OCI-LY1 (cell line): ENCODE results near the gene CST8.

Source experiments
- EZH2 ChIP-seq: fragments of 200-600 bp; sonication (generic), shearing (Covaris generic); IDR thresholded peaks from 2 replicates; pipeline ENCODE4 v1.8.0; 2017; ENCODE audit warnings: borderline replicate concordance, mixed run types, mild to moderate bottlenecking, antibody characterized with exemption, low read length, moderate library complexity, mixed read lengths
- TF ChIP-seq, protein P1 (sequence below): fragments of 200-600 bp; sonication (generic), shearing (Covaris generic); IDR thresholded peaks from 2 replicates; pipeline ENCODE4 v1.5.1; 2017; ENCODE audit warnings: mild to moderate bottlenecking, antibody characterized with exemption, low read length, moderate library complexity, mixed read lengths

GRCh38 chr20:23542801-23543200 is 51.9 kb downstream of the CST8 start:
- TF ChIP-seq, protein P1, sequence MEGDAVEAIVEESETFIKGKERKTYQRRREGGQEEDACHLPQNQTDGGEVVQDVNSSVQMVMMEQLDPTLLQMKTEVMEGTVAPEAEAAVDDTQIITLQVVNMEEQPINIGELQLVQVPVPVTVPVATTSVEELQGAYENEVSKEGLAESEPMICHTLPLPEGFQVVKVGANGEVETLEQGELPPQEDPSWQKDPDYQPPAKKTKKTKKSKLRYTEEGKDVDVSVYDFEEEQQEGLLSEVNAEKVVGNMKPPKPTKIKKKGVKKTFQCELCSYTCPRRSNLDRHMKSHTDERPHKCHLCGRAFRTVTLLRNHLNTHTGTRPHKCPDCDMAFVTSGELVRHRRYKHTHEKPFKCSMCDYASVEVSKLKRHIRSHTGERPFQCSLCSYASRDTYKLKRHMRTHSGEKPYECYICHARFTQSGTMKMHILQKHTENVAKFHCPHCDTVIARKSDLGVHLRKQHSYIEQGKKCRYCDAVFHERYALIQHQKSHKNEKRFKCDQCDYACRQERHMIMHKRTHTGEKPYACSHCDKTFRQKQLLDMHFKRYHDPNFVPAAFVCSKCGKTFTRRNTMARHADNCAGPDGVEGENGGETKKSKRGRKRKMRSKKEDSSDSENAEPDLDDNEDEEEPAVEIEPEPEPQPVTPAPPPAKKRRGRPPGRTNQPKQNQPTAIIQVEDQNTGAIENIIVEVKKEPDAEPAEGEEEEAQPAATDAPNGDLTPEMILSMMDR, result no peak
- TF ChIP-seq EZH2, result no peak
